GM12874 (cell line): ENCODE measurements around the gene SLC39A9.

ENCODE experiments used
- TF ChIP-seq, protein P1 (sequence below): IDR thresholded peaks from 2 replicates; pipeline ENCODE4 v1.5.1; 2011; ENCODE audit warnings: low read depth, mild to moderate bottlenecking, control low read depth, low read length, moderate library complexity; ENCODE audit not compliant: insufficient read depth

SLC39A9 gene

GRCh38 chr14:69480136-69480535, 81.6 kb downstream of the SLC39A9 start:
- TF ChIP-seq, protein P1, sequence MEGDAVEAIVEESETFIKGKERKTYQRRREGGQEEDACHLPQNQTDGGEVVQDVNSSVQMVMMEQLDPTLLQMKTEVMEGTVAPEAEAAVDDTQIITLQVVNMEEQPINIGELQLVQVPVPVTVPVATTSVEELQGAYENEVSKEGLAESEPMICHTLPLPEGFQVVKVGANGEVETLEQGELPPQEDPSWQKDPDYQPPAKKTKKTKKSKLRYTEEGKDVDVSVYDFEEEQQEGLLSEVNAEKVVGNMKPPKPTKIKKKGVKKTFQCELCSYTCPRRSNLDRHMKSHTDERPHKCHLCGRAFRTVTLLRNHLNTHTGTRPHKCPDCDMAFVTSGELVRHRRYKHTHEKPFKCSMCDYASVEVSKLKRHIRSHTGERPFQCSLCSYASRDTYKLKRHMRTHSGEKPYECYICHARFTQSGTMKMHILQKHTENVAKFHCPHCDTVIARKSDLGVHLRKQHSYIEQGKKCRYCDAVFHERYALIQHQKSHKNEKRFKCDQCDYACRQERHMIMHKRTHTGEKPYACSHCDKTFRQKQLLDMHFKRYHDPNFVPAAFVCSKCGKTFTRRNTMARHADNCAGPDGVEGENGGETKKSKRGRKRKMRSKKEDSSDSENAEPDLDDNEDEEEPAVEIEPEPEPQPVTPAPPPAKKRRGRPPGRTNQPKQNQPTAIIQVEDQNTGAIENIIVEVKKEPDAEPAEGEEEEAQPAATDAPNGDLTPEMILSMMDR: no peak

- TF ChIP-seq, protein P1: no peak
Observed at GRCh38 chr14:69481815-69482568, 83.5 kb downstream of the SLC39A9 start.

GRCh38 chr14:69483765-69484443, 85.4 kb downstream of the SLC39A9 start:
- TF ChIP-seq, protein P1: no peak

DNA sequence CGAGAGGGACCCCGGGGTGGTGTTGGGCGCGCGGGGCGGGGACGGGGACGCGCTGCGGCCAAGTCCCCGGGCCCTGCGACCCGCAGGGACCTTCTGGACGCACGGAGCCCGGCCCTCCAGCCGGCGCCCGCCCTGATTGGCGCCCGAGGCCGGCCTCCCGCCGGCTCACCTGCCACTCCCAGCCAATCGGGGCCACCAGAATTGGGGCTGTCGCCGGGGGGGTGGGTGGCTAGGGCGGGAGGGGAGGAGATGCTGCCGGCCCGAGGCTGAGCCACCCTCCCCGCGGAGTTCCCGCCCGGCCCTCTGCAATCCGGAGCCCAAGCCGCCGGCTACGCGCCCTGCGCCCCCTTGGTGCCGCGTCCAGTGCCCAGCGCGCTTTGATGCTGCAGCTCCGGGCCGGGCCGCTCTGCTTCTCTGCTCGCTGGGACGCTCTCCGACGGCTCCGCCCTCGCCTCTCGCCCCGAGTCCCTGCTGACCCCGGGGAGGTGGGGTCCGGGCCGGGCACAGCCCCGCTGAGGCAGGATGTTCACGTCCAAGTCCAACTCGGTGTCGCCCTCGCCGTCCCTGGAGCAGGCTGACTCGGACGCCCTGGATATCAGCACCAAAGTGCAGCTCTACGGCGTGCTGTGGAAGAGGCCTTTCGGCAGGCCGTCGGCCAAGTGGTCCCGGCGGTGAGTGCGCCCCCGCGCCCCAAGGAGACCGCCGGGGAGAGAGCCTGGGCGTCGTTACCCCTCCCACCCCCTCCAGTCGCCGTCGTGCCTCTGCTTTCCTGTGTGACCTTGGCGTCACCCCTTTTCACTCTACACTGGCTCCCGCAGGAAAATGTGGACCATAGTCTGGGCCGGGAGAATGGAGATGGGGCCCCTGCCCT, 86.2 kb downstream of the SLC39A9 start, which contains the start of gene PLEKHD1:
Gene PLEKHD1 (plus strand): TSS at position 285 of the 871 bp plus-strand sequence. CDS start 238 bp downstream, at position 523.
- TF ChIP-seq, protein P1: 0 out of 2 replicates have a peak, but pooled peaks have one; percentile 2

DNA sequence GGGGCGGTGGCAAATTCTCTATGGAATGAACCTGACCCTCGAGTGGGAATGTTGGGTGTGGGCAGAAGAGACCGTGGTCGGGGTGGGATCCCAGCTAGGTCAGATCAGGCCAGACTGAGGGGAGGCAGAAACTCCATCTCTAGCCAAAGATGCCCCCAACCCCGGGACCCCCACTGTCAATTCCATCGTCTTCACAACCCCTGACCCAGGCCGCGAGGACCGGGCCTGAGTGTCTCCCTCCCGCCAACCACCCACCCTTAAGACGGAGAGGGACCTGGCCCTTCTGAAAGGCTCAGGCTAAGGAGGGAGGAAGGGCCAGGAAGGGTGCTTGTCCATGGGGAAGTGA, 86.8 kb downstream of the SLC39A9 start:
- TF ChIP-seq, protein P1: no peak

DNA sequence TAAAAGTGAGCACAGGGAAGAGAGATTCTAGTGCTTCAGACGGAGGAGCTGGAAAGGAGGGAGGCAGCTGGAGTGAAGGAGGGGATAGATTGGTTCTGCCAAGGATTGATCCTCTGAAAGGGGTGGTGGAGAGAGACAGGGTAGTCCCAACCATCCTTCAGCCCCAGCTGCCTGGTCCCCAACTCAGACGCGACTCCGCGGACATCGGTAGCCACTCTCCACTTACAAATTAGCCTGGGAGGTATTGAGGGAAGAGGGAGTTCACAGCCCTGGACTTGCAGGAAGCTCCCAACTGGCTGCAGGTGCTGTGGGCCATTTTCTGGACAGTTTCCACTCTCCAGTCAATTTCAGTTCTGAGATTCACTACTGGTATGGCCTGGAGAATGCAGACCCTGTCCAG, 87.2 kb downstream of the SLC39A9 start:
- TF ChIP-seq, protein P1: no peak

DNA sequence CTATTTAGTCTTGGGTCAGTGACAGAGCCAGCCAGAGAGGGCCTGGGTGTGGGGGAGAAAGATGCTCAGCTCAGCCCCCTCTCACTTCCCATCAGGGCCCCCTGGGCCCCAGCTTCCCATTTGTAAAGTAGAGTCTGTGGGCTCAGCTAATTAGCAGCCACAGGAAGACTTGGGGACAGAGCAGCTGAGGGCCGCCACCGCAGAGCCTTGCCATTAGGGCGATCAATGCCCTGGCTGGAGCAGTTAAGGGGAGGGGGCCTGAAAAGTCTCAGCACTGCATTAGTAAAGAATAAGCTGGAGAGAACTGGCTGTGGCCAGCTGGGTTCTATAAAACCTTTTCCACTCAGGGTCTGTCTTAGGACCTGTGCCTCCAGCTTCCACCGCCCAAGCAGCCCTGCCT, 88.7 kb downstream of the SLC39A9 start:
- TF ChIP-seq, protein P1: no peak
